GM19438 (cell line): ENCODE results near the gene IFNE.
"Not testable (repeated sequence)": the region's sequence is repeated elsewhere in the genome, so short reads cannot be mapped to it uniquely, and the experiment has no call there.

Experiments
- ATAC-seq: cut with Tn5 transposase; IDR thresholded peaks from one replicate; pipeline ENCODE4 v1.9.1; 2021; ENCODE audit warnings: low read depth; ENCODE audit not compliant: unreplicated experiment

Gene IFNE

DNA sequence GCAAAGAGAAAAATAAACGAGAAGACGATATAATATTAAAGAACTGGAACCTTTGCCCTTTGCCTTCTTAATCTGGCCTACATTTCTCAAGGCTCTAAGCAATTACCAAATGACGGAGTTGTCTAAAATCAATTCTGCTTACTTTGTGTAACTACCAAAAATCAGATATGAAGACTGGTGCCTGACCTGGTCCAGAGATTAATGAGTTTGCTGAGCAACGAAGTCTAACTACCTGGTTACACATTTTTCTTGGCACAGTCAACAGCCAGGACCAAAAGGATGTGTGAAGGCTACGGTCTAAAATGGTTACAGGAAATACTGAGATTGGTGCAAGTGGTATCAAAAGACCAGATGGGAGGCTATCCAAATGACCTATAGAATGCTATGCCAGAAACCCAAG, 17.8 kb upstream of the IFNE start:
- no peak for ATAC-seq

DNA sequence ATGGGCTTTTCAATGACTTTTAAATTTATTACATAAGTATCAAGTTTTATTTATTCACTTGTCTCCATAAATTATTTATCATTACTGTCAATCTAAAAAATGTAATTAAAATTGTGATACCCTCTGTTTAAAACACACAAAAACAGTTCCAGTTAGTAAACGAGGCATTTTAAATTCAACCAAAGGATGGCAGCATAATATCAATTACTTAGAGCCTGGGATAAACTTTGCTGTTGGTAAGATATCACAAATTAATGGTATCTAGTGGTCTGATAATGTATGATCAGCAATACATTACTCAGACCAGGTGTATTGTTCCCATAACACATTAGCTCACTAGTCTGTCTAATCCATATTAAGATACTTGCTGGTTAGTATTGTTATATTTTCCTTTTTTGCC, 9.6 kb upstream of the IFNE start:
- ATAC-seq: no peak

DNA sequence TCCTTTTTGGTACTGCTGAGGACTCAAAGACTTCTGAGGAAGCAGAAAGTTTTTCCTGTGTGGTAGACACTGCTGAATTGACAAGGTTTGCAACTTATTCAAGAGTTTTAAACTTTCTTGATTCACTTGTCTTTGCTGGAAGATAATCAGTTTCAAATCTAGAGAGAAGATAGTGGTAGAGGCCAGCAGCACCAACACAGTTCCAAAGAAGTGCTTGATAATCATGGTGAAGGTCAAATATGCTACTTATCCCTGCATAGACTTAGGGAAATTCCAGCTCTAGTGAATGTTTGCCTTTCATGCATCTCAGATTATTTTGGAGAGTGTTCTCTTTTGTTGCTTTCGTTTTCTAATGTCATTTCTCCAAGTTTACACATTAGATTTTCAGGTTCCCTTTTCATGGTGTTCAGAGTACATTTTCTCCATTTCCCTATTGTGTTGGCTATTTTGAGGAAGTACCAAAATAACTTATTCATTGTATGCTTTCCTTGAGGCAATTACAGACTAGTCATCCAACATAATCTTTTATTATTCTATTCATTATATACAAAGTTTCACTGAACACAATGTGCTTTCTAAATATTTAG, 550 bp downstream of the IFNE start:
- no peak for ATAC-seq

DNA sequence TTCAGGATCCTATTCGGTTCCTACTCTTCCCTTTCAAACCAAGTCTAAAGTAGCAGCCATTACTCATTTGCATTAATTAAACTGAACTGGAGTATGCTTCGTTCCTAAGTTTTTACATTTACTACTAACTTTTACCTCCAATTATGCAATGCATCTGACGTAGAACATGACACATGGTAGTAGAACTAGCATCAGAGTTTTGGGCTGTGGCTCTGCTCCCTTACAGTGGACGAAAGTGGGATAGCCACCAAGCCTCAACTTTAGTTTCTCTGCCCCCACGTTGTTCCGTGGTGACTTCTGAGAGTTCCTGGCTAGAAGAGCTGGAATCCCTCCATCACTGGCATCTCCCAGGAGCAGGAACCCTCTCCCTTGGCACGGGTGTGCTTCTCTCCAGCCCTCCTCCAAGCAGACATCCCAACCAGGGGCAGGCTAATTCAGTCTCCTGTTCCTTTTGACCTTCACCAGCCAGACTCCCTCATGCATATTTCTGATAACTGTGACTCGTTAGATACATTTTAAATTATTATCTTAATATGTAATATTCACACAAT, 2.9 kb downstream of the IFNE start:
- ATAC-seq: no peak

DNA sequence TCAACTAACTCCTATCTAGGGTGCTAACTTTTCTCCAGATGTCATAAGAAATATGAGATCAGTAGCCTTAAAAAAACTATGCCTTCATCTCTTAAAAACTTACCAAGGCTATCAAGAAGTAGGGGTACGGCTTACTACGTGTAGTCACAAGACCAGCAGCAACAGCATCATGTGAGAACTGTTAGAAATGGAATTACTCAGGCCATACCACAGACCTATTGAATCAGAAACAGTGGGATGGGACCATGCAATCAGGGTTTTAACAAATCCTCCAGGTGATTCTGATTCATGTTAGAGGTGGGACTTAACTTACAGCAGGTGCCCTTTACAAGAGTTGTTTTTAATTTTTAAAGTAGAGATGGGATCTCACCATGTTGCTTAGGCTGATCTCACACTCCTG, 4.6 kb downstream of the IFNE start:
- no peak for ATAC-seq

DNA sequence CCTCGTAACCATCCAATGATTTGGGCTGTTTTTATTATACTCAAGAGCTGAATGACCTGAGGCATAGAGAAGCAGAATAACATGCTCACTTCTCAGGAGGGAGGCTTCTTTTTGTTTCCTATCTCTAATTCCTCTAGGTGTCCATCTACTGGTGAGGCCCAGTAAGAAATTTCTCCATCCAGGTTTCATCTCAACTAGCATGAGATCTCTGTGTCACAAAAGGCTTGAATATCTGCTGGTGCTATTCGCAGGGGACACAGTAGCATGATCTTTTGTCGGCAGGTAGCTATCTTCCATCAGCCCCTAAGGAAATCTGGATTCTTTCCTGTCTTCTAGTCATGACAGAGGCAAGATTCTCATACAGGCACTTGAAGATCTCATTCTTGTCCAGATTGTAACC, 8.9 kb downstream of the IFNE start:
- no peak for ATAC-seq

DNA sequence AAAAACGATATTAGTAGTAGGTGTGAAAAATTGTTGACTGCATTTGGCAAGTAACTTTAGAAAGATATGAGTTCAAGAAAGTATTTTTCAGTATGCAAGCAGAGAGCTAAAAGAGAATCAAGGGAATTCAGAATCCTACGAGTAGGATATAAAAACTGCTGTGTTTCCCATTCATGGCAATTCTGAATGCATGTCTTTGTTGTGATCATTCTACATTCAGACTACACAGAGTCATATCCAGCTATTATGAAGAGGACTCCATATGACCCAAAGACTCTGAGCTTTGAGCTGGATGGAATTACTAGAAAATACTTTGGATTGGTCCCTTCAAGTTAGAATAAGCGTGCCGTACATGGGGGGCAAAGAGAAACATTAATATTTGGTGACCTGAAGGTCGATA, 12.0 kb downstream of the IFNE start:
- no peak for ATAC-seq

DNA sequence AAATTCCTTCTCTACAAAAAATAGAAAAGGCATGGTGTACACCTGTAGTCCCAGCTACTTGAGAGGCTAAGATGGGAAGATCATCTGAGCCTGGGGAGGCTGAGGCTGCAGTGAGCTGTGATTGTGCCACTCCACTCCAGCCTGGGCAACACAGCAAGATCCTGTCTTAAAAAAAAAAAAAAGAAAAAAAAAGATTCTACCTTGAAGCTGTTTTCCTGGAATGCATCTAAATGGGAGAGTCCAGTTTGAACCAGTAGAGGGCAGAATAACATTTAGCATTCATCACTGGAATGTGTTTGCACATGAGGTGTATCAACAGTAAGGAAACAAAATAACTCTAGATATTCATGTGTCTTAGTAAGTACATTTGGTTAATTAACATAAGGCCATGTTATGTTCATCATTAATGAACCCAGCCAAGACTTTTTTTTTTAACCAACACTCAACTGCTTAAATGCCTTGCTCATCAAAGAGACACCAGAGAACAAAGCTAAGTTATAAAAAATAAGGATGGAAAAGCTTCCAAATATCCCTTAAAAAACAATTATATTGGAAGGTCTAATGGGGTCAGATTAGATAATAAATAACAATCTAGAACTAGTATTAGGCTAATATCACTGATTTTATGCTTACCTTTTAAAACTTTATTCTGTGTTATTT, 16.1 kb downstream of the IFNE start:
- ATAC-seq: peak; percentile 70

DNA sequence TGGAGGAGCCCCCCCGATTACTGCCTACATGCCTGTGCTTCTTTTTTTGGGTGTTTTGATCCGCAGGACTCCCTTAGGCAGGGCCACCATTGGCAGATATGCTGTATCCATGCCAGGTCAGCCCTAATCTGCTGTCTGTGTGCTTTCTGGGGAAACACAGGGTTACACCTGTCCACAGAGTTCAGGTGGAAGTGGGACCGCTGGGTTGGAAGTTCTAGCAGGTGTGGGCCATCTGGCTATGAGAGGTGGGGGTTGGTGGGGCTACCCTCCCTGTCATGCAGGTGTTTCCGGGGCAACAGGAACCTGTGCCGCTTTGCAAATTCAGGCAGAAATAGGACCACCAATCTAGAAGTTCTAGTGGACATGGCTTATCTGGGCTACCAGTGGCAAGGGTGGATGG, 17.0 kb downstream of the IFNE start:
- no peak for ATAC-seq

DNA sequence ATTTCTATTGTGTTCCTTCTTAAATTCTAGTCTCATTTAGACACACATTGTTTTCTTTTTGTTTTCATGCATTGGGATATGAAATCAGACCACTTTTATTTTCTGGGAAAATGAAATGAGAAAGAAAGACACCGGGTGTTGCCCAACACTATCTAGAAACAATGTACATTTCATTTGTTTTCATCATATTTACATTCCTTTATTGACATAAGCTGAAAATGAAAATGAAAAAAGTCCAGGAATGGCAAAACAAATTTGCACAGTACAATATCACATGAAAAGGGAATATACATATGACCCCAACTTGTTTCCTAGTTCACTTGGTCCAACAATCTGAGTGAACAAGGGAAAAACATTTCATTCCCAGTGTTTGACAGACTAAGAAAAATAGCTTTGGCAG, 20.7 kb downstream of the IFNE start:
- no peak for ATAC-seq

DNA sequence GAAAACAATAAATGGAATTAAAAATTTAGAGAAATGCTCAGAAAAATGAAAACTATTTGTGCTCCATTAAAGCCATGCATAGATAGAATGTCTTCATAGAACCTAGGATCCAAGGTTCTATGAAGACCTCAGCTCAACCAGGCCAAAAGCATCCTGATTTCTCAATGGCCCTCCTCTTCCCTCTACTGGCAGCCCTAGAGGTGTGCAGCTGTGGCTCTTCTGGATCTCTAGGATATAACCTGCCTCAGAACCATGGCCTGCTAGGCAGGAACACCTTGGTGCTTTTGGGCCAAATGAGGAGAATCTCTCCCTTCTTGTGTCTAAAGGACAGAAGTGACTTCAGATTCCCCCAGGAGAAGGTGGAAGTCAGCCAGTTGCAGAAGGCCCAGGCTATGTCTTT, 26.8 kb downstream of the IFNE start:
- peak; percentile 97 for ATAC-seq

DNA sequence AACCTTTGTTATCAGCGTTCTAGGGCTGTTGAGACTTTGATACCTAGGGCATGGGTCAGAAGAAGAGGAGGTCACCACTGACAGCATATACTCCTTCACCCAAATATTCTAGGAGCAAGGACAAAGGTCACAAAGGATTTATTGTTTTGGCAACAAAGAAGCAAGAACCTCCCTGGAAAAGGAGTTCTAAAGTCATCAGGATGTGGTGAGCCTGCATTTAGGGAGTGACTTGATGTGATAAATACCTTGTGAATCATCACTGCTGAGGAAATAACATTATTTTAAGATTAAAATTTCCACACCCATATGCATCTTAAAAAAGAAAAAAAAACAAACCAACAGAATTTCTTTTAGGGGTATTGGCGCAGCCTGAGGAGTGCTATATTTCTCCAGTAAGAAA, 28.0 kb downstream of the IFNE start:
- ATAC-seq: no peak

DNA sequence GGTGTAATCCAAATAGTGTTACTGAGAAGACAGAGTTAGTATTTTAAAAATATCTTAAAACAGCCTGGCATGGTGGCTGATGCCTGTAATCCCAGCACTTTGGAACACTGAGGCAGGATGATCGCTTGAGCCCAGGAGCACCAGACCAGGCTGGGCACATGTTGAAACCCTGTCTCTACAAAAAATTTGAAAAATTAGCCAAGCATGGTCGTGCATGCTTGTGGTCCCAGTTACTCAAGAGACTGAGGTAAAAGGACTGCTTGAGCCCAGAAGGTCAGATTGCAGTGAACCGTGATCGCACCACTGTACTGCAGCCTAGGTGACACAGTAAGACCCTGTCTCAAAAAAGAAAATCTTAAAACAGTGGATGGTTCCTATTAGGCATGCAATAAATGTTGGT, 29.4 kb downstream of the IFNE start:
- no peak for ATAC-seq

DNA sequence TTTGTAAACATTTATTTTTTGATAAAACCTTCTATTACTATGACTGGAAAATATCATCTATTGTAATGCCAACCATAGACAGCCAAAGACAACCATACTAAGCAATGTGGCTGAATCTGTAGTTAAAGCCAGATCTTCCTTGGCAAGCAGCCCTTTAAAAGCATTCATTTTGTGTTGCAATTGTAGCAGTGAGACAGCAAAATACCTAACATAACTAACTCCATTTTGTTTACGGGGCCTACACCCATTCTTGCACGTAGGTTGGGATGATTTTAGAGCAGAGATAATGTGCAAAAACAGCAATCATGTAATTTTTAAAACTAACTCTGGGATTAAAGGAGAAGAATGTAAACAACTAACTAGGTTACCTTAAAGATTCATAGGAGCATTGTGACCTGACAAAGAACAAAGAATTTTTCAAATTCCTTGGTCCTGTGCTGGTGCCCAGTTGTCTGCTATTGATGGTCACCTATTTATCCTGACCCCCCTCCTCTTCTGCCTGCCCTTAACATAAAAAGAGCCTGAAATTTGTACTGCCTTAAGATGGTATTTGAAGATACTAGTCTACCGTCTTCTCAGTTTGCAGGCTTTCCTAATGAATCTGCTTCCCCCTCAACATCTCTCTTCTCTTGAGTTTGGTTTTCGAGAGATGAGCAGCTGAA, 31.2 kb downstream of the IFNE start:
- ATAC-seq: no peak

DNA sequence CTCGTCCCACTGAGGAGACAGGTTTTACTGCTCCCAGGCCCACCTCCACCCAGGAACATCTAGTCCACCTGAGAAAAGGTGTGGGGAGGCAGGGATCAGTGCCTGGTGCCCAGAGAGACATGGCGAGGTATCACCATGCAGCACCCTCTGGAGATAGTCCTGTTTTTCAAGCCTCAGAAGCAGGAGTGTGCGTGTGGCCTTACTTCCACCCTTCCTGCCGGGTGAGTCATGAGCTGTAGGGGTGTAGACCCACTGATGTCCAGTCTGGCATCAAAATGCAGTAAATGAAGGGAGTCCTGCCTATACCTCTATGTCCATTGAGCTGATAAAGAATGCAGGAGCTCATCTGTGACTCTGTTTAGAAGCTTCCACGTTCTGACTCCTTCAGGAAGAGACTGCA, 32.8 kb downstream of the IFNE start:
- ATAC-seq: not testable (repeated sequence)

DNA sequence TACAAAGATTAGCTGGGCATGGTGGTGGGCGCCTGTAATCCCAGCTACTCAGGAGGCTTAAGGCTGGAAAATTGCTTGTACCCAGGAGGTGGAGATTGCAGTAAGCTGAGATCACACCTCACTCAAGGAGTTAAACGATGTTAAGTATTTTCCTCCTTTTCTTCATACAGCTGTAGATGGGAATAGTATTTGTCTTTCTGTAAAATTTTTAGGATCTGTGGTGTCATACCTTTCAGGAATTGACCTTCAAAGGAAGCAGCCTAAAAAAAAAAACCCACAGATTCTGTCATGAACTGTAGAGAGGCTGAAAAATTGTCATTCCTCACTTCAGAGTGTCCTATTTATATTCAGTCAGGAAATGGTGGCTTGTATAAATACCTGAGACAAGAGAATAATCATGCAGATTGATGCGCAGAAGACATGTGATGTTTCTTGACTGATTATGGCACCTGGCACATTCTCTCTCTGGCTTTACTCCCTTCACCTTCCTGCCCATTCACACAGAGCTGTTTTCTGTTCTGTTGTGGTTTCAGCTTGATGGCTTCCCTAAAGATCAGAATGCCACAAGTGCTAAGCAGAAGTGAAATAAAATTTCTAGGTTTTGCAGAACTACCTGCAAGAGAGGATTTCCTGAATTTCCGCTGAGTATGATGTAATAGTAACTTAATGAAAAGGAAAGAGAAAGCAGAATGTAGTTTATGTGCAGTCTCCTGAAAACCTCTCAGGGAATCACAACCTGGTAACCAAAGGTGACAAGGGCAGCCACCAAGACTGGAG, 38.1 kb downstream of the IFNE start:
- peak; percentile 91 for ATAC-seq

DNA sequence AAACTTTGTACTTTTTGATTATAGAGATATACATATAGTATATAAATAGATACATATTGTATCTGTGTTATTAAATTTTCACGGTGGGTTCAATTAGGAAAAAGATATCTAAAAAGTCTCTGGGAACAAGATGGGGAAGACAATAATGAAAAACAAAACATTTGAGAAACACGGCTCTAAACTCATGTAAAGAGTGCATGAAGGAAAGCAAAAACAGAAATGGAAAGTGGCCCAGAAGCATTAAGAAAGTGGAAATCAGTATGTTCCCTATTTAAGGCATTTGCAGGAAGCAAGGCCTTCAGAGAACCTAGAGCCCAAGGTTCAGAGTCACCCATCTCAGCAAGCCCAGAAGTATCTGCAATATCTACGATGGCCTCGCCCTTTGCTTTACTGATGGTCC, 42.0 kb downstream of the IFNE start, which contains the start of gene IFNA1:
Gene IFNA1 (plus strand): TSS at position 301 of the 400 bp plus-strand sequence. CDS start 69 bp downstream, at position 370.
- no peak for ATAC-seq

DNA sequence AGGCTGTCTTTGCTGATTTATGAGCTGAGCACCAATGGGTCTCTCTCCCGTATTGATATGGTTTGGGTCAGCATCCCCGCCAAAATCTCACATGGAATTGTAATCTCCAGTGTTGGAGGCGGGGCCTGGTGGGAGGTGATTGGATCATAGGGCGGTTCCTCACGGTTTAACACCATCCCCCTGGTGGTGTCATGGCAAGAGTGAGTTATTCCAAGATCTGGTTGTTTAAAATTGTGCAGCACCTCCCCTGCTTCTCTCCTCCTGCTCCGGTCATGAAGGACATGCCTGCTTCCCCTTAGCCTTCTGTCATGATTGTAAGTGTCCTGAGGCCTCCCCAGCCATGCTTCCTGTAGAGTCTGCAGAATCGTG, 47.1 kb downstream of the IFNE start:
- not testable (repeated sequence) for ATAC-seq

DNA sequence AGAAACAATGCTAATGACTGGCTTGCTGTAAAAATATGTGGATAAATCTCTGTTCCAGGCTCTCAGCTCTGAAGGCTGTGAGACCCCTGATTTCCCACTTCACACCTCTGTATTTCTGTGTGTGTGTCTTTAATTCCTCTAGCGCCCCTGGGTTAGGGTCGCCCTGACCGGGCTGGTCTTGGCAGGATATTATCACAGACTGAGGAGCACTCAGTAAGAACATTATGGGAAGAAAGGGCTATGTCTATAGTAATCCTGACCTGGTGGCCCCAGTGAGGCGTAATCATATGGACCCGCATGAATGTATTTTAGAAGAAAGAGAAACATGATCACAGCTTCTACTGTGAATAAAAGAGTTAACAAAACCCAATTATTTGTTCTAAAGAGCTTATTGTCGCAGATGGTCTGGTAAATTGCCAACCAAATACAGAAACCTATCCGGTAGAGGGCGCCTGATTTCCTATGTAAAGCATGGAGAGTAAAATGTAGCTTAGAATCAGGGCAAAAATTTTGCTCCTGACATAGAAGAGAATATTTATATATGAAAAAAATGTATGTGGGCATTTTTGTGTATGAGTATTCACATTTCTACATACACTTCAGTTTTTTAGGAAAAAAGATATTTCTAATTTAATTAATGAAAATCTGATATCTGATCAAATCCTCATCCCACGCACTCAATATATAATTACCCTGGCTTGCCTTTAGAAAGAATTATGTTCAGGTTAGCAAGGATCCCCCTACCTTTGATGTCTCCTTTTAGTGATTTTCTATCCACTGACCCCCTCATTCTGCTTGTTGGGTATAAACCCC, 47.7 kb downstream of the IFNE start:
- no peak for ATAC-seq

DNA sequence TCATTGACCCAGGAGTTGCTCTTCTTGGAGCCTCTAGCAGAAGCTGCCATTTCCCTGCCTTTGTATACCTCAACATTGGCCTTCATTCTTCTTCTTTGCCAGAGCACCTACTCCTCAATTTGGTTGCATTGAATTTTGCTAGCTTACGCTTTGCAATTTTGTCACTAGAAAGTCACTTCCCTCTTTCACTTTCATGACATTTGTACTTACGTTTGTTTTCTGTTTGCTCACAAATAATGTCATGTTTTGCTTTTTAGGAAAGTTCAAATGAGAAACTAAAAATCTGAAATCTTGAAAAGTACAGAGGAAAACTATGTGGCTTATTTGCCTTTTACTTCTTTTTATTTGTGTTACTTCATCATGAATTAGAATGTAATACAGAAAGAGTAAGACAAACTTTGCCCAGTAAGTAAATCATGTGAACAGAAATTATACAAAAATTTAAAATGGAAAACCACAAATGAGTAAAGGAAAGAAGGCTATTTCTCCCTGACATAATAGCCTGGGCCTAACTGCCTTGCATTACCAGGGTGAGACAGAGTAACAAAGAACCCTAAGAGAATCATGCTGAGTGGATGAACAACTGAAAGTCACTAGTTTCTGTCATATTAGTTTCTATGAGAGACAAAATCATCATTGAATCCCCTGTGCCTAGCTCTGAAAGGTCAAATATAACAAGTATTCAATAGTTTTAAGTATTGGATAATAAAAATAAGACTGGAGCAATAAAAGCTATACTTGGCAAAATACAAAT, 49.3 kb downstream of the IFNE start:
- ATAC-seq: no peak
